Measurements from ENCODE around the gene HNF4A. TPM values are rescaled to one million over a fixed set of nuclear protein-coding genes. Genes with fewer than 3 reads are reported as not detected.
A peak's percentile ranks its signal among the peaks of the same experiment; 100 is the strongest.

The HNF4A gene
- total and polyA plus RNA-seq, 2 of the 13 experiments (the other 11 are each of a cell fraction or from before 2014, with no cell fraction given): 80.9 to 169 TPM

DNA sequence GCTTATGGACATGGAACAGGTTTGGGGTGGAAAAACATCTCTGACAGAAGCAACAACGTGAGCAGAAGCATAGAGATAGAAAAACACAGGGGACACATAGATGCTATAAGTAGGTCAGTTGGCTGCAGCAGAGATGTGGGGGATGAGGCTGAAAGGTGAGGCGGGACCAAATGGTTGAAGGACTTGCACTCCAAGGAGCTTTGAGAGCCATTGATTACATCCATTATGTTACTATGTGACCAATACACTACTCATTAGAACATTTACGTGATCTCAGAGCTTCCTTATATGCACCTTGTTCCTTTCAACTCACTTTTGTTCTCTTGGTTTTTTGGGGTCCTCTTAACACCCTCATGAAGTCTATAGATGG lies 72.3 kb downstream of the HNF4A start (continued):
- TF ChIP-seq, protein P1, sequence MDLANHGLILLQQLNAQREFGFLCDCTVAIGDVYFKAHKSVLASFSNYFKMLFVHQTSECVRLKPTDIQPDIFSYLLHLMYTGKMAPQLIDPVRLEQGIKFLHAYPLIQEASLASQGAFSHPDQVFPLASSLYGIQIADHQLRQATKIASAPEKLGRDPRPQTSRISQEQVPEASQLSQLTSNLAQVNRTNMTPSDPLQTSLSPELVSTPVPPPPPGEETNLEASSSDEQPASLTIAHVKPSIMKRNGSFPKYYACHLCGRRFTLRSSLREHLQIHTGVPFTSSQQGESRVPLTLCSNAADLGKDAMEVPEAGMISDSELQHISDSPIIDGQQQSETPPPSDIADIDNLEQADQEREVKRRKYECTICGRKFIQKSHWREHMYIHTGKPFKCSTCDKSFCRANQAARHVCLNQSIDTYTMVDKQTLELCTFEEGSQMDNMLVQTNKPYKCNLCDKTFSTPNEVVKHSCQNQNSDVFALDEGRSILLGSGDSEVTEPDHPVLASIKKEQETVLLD (CRISPR knock-in tag; IDR thresholded peaks at IDR 0.05; ENCODE audit: low read depth): no peak
- TF ChIP-seq ZNF362 (CRISPR knock-in tag; IDR thresholded peaks at IDR 0.05; ENCODE audit: borderline replicate concordance) (0 out of 2 replicates have a peak, but pooled peaks have one; percentile 3), POLR2A (IDR thresholded peaks at IDR 0.05; ENCODE audit: insufficient read depth in 1 of 2, low read depth in 2 of 2, low read length in 2 of 2) (peak; percentile 33 to 51; a peak in 2 of 4 replicates), ZNF510 (CRISPR knock-in tag; IDR thresholded peaks at IDR 0.05; ENCODE audit: low read depth) (no peak)

- no peak overlapping the region for H3K4me3 ChIP-seq (replicated peaks in 1 of 3; ENCODE audit: insufficient read depth in 1 of 3, low read depth in 2 of 3, low read length in 3 of 3)
- FAIRE-seq (peak; percentile 80), DNase-seq (ENCODE audit: low spot score) (peak; percentile 99), ATAC-seq (peak; percentile 63)
- no peak overlapping the region for H3K9ac ChIP-seq (ENCODE audit: insufficient read depth, low read depth, low read length)
- intact Hi-C loops (cut with micrococcal nuclease; ENCODE audit: unreplicated experiment): no loop called here
- peak overlapping the region; percentile 60 for H3K27ac ChIP-seq (ENCODE audit: extremely low read length, insufficient read depth, low read length)
- no peaks in the 10 kb centered on the region for H4K20me1 ChIP-seq (ENCODE audit: insufficient read depth, low read length)
- 83% methylated on average over 8 of the region's 8 CpGs for WGBS (ENCODE audit: low lambda C conversion rate)
- in situ Hi-C loops (cut with HindIII; ENCODE audit: extremely low pct_ligation_motif_present, low pct_unique_long_range_greater_than_20kb): no loop called here
- BruUV-seq (replicated peaks): no TSS peak
- H3K4me1 ChIP-seq (ENCODE audit: insufficient read depth, low read length): peaks cover 91% of the 10 kb centered on the region
- CTCF ChIA-PET (ENCODE audit: low intra/inter-chr PET ratio, low total read pairs): no interaction called here
- peaks cover 31 to 65% of the 10 kb centered on the region in 2 experiments for H3K36me3 ChIP-seq (replicated peaks in 1 of 2; ENCODE audit: control insufficient read depth in 1 of 2, insufficient read depth in 2 of 2, low read length in 2 of 2)
- no peaks in the 10 kb centered on the region for H3K27me3 ChIP-seq (ENCODE audit: control insufficient read depth in 1 of 2, insufficient read depth in 2 of 2, low read length in 2 of 2)
- H3K4me2 ChIP-seq (ENCODE audit: low read depth, low read length): peak overlapping the region; percentile 50
- H3K79me2 ChIP-seq (ENCODE audit: insufficient read depth, low read length): no peaks in the 10 kb centered on the region
- POLR2A ChIA-PET: interaction anchor here (0.8 to 7.5 kb wide), 4 partner anchors 10 to 34 kb away, joined by 4 to 101 read pairs (median 32); no protein-coding TSS in a partner anchor
- no peak overlapping the region for H2AFZ ChIP-seq (ENCODE audit: low read length)
- H3K9me3 ChIP-seq (ENCODE audit: low read length): no peaks in the 10 kb centered on the region
- TF ChIP-seq HNRNPUL1 (IDR thresholded peaks at IDR 0.05; ENCODE audit: low read depth, low read length): no peak
- peak; percentile 82; the same call in 1 of the 2 replicates for TF ChIP-seq ZNF891 (CRISPR knock-in tag; IDR thresholded peaks at IDR 0.05)
- TF ChIP-seq FOSL2 (CRISPR knock-in tag; IDR thresholded peaks at IDR 0.05): peak; percentile 90
- peak; percentile 79; the same call in 1 of the 2 replicates for TF ChIP-seq PRDM10 (CRISPR knock-in tag; IDR thresholded peaks at IDR 0.05; ENCODE audit: low read depth)
- peak; percentile 78 for TF ChIP-seq ZNF317 (CRISPR knock-in tag; IDR thresholded peaks at IDR 0.05)
- TF ChIP-seq ZNF335 (CRISPR knock-in tag; IDR thresholded peaks at IDR 0.05): peak; percentile 45; the same call in 1 of the 2 replicates
- TF ChIP-seq ZKSCAN1 (IDR thresholded peaks at IDR 0.05; ENCODE audit: low read length): no peak
- TF ChIP-seq ZNF660 (CRISPR knock-in tag; IDR thresholded peaks at IDR 0.05; ENCODE audit: borderline replicate concordance, low read depth): no peak
- TF ChIP-seq POLR2AphosphoS5 (IDR thresholded peaks at IDR 0.05; ENCODE audit: low read depth, low read length): peak; percentile 70
- peak; percentile 81; the same call in 1 of the 2 replicates for TF ChIP-seq MYPOP (CRISPR knock-in tag; IDR thresholded peaks at IDR 0.05)
- no peak for TF ChIP-seq ZKSCAN5 (CRISPR knock-in tag; IDR thresholded peaks at IDR 0.05)
These were observed 72.9 kb downstream of the HNF4A start for GRCh38 chr20:44428174-44429016.
